ENCODE measurements around the gene NCOA1.
A peak's percentile ranks its signal among the peaks of the same experiment; 100 is the strongest.
"Not testable (repeated sequence)": the region's sequence is repeated elsewhere in the genome, so short reads cannot be mapped to it uniquely, and the experiment has no call there.

The NCOA1 gene

DNA sequence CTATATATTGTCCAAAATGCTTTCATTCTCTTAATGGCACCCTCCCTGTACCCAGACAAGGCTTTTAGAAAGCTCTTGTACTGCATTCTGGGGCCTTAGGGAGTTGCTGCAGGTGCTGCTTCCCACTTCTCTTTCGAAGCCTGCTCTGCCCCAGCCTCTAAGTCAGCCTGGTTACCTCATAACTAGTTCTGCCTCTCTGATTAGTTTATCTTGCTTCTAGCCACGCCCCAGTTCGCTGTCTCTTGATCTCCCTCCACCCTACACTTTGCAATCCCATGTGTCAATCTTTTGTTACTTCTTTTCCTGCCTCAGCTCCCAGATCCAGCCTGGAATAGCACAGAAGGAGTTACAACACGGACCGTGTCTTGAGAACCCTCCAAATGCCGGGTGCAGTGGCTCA lies 13.8 kb upstream of the NCOA1 start:
- DNase-seq = no peak

DNA sequence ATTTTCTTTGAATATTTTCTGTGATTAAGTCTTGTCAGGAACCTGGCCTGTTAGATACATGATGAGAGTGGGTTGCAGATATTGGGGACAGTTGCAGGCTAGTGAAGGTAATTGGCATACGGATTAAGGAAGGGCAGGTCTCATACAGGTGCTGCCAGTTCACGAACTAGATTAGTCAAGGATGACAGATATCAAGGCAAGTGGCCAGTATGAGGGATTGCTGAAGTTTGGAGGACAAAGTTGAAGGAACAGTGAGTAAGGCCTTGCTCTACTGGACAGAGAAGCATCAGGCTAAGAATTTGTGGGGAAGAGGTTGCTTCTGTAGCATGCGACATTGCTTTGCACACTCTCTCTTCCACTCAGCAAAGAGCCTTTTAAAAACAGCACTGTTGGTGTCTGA lies 12.8 kb upstream of the NCOA1 start:
- DNase-seq = no peak

DNA sequence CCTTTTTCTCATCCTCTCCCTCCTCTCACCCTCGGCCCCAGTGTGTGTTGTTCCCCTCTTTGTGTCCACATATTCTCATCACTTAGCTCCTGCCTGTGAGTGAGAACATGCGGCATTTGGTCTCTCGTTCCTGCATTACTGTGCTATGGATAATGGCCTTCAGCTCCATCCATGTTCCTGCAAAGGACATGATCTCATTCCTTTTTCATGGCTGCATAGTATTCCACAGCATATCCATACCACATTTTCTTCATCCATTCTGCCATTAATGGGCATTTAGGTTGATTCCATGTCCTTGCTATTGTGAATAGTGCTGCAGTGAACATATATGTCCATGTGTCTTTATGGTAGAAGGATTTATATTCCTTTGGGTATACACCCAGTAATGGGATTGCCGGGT lies 10.8 kb upstream of the NCOA1 start:
- no peak for DNase-seq

DNA sequence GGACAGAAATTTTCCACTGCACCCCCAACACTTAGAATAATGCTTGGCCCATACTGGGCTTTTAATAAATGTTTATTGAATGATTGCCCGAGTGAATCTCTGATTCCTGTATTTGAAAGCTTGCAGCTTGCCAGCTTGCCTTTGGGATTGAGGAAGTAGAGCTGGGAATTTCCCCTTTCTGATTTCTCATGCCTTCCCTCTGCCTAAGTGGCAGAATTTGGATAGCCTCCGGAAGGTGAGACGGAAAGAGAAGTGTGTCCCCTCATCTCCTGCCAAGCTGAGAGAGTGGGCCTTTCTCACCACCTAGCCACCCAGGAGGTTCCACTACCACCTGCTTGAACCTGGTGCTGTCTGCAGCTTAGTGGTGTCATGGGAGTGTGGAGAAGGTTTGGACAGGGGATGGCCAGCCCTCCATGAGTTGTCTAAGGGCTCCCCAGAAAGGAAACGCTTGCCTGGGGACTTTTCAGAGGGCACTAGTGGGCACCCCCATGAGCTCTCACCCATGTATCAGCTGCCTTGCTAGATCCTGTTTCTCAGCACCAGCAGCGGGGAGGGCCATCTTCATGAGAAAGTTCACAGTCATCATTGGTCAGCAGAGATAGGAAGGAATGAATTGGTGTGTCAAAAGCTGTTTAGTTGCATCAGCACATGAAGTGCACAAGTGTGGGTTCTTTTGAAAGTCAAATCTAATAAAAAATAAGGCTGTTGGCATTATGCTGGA lies 8.6 kb upstream of the NCOA1 start:
- no peak for DNase-seq

DNA sequence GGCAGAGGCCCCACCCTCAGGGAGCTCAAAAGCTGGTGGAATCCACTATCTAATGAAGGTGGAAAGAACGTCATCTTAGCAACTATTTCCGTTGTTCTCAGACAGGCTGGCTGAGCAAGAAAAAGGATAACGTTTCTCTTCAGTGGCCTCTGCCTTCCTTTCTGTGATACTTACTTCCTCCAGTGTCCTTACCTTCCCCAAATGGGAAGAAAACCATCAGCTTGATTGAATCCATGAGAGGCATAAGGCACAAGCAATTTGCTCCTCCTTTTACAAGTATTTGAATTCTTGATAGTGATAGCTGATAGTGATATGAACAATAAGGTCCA lies 8.1 kb upstream of the NCOA1 start:
- DNase-seq = no peak

DNA sequence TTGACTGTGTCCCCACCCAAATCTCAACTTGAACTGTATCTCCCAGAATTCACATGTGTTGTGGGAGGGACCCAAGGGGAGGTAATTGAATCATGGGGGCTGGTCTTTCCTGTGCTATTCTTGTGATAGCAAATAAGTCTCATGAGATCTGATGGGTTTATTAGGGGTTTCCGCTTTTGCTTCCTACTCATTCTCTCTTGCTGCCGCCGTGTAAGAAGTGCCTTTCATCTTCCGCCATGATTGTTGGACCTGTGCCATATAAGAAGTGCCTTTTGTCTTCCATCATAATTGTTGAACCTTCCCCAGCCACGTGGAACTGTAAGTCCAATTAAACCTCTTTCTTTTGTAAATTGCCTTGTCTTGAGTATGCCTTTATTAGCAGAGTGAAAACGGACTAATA lies 6.4 kb upstream of the NCOA1 start:
- DNase-seq = not testable (repeated sequence)

DNA sequence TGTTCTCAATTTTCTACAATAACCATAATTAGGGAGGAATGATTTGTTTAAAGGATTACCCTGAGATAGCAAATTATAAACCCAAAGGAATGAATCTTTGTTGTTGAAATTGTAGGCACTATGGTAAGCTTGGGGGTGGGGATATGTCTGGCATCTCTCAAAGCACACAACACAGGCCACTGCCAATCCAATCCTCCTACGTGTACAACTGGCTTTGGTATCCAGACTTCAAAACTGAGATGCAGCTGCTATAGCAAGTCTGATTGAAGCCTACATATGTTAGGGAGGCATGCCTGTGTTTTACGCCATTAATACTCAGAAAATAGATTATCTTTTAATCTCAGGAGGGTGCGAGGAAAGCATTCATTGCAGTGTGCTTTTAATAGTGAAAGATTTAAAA lies 5.9 kb upstream of the NCOA1 start:
- no peak for DNase-seq

DNA sequence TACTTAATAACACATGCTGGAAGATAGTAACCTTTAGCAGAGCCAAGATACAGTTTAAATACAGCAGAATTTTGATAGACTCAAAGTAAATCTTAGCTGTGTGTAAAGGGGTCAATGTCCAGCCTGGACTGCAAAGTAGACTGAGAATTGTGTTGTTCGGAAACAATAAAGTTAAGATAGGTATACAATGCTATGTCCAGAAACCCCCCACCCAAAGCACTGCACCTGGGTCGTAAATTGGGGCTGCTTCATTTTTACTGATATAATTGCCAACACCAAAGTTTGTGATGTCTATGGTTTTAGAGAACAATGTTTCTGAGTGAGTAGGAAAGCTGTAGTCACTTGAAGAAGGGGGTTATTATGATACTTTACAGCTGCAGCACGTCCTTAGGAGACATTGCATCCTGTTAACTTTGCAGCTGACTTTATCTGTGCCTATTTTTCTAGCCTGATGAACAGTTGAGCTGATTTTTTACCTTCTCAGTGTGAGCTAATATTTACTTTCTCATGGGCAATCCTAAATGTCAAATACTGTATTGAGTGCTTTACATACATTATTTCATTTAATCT lies 4.3 kb upstream of the NCOA1 start:
- no peak for DNase-seq

DNA sequence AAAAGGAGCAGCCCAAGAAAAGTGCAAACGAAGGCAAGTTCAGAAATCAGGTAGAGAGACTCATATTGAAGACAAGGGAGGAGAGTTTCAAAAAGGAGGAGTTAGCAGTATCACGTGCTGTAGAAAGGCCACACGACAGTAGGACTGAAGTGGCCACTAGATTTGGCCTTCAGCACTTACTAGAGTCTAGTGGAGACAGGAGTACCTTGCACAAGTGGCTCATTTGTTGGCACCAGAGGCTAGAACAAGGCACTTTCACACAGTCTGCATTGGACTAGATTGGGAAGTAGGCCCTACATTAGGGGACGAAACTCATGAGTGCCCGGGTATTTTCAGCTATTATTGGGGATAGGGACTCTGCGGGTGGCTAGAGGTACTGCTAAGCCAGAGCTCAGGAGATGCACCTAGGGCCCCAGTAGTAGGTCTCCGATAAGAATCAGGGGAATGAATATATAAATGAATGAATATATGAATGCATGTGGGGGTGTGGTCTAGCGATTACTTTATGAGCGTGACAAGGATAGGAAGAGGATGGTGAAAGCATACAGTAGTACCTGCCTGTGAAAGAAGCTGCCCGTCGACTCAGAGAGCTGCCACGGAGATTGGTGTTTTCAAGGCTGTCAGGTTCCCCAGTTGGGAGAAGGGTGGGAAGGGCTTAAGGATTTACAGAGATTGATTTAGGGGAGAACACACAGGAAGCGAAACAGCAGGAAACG lies 1.4 kb upstream of the NCOA1 start:
- no peak for DNase-seq

DNA sequence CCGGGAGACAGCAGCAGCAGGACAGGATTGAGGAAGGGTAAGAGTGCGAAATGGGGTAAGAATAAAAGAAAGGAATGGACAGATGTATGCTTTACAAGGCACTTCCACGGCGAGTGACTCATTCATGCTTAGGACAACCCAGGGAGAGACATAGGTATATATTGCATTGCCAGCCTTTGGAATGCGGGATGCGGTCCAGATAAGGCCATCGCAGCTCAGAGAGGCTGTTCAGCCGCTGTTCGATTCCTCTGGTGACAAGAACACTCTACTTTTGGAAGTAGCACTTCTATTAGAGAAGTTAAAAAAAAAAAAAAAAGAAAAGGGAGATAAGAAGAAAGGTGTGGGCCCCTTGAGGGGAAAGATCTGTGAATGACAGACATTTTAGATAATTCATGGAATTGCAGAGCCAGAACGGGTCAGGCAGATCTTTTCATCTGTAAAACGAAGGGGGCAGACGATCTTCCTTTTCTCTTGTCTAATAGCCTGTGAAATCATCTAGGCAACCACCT lies 819 bp upstream of the NCOA1 start:
- peak; percentile 12 for DNase-seq

DNA sequence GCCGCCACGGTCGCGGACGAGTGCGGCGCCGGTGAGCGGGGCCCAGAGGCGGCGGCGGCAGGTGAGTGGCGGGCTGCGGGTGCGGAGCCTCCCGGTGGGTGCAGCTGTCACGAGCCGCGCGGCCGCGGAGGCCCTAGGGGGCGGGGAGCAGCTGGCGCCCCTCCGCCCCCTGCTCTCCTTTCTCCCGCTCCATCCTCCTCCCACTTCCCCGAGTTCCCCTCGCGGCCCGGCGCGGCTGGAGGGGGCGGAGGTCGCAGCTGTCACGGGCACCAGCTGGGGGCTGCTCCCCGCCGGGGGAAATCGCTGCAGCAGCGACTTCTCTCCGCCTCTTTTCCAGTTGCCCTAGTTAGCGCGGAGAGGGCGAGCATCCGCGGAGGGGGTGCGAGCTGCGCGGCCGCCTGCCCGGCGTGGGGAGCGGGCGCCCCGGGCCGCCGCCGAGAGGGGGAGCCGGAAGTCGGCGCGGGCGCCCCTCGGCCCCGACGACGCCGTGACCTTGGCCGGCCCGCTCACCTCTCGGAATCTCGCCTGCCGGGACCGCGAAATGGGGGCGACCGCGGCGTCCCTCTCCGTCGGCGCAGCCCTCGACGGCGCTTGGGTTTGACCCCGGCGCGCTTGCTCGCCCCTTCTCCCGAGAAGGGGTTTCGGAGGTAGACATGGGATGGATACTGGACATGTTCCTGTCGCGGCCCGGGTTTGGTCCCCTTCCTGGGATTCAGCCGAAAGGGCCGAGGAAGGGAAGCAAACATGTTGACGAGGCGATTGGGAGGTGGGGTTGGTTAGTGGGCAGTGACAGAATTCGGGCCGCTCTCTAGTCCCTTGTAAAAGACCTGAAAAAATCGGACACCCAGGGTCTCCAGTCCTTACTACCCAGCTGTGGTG lies 727 bp downstream of the NCOA1 start:
- DNase-seq = no peak

DNA sequence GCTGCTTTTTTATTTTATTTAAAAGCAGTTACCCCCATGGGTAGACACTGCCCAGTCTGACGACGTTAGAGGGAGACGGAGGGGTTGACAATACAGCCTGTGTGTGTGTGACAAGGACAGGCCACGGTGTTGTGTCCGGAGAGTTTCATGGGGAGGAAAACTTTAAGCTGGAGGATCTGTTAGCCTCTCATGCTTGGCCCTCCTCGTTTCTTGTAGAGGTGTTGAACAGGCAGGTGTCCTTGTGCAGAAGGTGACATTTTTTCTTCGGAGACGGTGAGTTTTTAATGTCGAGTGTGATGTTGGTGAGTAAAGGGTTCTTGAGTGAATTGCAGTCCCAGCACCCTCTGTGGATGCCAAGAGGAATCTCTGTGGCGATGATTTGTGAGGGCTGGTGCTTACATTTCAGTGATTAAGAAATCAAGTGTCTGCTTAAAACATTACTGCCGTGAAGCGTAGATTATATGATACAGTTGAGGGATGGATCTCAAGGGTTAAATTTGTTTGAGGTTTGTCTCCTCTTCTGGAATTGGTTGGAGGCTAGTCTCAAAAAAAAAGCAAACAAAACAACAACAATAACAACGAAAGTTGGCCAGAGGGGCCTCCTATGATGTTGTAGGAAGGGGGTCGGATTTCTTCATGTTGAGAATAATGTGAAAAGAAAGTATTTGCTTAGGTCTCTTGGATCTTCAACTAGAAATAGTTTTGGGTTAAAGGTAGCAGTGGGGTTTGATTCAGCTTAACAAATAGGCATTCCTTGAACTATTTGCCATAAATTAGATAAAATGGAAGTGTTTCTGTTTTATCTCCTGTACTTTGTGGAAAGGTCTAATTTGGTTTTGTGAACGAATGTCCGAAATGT lies 1.6 kb downstream of the NCOA1 start:
- DNase-seq = no peak

DNA sequence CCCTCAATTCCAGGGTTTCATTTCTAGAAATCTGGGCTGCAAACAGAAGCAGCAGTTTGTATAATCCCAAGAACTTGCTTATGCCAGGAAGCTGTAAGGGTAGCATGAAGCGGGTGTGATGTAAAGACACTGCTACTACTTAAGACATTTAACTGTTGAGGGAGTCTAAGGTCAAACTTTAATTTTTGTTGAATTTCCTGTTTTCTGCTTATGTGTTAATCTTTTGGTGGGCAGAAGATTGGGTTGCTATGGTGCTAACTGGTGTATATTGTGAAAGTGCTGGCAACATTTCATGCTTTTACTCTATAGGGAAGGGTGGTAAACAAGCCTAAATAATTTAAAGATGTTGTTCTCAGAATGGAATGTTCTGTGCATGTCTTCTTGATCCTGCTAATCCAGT lies 2.7 kb downstream of the NCOA1 start:
- DNase-seq = no peak

DNA sequence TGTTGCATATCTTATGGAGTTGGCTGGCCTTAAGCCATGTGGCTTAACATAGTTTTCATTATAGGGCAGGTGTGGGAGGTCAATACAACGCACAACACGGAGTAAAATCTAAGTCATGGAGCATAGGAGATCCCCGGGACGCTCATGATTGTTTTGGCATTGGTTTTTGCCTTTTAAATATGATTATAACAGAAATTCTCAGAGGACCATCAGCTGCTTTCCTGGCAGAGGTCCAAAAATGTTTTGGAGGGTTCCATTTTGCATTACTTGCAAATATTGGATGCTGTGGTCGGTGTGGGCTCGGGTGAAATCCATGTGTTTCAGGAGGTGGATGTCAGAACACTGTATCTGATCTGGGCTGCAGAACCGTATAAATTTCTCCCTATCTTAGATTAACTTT lies 3.4 kb downstream of the NCOA1 start:
- DNase-seq = no peak

DNA sequence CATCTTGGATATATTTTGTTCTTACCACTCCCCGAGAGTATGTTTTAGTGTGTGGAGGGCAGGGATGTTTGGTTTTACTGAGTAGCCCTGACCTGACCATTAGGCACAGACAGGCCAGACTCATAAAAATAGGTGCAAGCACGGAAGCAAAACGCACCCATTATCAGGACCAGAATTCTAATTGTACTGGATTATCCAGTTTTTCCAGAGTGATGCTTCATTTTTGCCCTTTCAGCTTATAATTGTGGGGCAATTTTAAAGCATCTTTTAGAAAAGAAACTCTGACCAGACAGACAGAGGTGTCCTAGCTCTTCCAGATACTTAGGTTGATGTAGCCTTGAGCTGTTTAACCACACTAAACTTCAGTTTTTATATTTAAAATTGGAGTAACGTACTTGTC lies 4.4 kb downstream of the NCOA1 start:
- no peak for DNase-seq

DNA sequence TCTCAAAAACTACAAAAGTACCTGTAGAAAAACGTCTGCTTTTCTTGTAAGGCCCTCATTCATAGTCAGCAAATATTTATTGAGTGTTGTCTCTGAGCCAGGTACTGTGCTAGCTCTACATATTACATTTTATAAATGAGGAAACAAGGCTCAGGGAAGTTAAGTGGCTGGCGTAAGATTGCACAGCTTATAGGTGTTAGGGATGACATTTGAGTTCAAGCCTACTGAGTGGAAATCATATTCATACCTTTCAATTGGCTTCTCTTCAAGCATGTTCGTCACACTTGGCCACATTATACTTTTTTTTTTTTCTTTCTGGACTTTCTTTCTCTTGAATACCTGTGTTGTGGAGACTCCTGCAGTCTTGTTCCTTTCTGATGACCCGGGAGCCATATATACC lies 5.9 kb downstream of the NCOA1 start:
- no peak for DNase-seq

DNA sequence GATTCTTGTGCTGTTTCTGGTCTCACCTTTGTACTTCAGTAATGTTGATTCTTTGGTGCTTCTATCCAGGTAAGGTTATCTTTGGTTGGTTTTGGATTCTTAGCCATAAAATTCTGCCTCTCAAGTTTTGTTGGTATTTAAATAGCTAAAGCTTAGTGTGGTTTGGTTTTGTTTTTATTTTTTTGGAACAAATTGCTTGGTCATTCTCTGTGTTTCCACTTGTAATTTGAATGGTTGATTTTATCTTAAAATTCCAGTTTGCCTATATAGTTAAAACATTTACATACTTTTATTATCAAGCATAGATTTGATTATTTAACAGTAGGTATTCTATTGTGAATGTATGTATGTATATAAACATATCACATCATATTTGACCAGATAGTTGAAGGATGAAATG lies 6.6 kb downstream of the NCOA1 start:
- no peak for DNase-seq

DNA sequence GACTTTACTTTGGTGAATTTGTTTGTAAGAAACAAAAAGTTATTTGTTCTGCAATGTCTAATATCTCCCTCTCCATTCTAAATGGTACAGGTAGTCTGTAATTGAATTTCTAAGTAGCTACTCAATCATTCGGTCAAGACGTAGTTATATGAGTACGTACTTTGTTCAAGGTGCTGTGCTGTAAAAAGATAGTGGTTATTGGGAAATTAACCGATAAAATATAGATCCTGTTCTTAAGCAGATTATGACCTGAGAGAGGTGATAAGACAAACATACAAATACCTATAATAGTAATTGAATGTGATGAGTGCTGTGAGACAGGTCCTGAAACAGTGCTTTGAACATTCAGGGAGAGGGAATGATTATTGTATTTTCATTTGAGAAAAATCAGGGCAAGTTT lies 7.1 kb downstream of the NCOA1 start:
- DNase-seq = no peak

DNA sequence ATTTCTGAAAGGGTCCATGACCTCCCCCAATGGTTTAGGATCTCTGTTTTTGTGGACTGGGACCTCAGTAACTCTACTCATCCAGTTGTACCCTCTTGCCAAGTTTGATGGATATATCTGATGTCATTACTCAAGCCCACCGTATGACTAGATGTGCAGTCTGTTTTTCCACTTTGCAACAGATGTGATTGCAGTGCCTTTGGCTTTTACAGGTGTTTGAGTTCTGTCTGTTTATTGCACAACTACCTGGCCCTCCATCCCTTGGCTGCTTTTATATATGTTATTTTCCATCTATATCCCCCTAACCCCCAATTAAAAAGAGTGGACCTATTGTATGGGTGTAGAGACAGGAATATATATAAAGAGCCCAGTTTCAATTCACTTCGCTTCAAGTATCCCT lies 10.8 kb downstream of the NCOA1 start:
- DNase-seq = no peak

DNA sequence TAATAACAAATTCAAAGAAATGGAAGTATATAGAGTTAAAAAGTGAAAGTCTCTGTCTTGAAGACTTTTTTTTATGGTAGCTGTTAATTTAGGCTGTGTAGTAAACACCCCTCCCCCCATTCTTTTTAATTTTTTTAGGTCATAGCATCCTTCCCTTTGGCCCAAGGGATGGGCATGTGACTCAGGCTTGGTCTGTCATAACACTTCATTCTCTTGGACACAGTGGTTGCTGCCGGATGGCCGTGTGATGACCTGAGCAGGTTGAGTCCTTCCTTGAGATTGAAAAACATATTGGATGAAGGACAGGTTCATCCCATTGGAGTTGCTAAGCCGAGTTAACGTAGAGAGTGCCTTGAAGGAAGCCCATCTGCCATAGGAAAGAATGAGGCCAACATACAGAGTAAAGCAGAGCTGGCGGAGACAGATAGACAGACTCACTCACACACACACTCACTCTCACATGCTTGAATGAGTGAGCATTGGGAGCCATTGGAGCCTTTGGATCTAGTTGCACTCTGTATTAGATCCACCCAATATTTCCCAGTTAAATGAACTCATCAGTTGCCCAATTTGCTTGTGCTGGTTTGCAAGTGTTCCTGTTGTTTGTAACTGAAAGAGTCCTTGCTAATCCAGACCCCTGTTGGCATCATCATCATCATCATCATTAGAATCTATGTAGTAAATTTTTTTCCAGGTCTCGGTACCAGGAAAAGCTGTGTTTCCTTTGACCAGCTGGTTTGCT lies 14.7 kb downstream of the NCOA1 start:
- no peak for DNase-seq

DNA sequence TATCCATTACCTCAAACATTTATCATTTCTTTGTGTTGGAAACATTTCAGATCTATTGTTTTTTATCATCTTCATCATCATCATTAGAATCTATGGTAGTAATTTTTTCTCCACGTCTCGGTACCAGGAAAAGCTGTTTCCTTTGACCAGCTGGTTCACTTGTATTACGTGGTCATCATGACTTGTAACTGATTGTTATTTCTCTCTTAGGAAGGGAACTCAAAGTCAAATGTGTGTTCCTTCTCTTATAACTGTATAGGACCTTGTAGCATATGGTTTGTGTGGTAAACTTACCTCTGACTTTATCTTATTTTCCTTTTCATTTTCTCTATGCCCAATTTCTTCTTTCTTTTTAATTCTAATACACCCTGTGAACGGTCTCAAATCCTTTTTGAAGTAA lies 16.5 kb downstream of the NCOA1 start:
- DNase-seq = no peak

DNA sequence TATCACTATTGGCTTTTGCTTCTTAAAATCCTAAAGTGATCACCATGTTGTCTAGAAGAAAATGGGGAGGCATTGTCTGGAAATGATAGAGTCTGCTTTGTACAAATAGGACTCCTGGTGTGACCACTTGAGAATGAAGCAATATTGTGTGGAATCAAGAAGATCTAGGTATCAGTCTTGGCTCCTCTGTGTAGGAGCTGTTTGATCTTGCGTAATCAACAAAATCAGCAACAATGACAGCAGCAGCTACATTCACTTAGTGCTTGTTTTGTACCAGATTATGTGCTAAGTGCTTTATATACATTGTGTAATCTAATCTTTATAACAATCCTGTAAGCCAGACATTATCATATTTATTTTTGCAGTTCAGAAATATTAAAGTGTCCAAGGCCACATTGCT lies 17.8 kb downstream of the NCOA1 start:
- no peak for DNase-seq
